Activated CD4-positive, CD25-positive, alpha-beta regulatory T cell treated with anti-CD3 and anti-CD28 coated beads, Interleukin-2, amount 50 U/mL, for 24 hours (primary cell): ENCODE measurements around the gene GSAP.
"Not testable (repeated sequence)": the region's sequence is repeated elsewhere in the genome, so short reads cannot be mapped to it uniquely, and the experiment has no call there.

Experiments used
- ATAC-seq, 2 donors: fragments of 150-1000 bp; cut with Tn5 transposase; one replicate each; pipeline ENCODE4 v1.10.0; 2021; ENCODE audit warnings: mild to moderate bottlenecking in 1 of 2, moderate library complexity in 1 of 2

The GSAP gene

GRCh38 chr7:77353911-77354310 lies 62.2 kb downstream of the GSAP start:
- no peak for ATAC-seq

- no peak for ATAC-seq
These were observed 62.8 kb downstream of the GSAP start for GRCh38 chr7:77353407-77353721.

- ATAC-seq, result peak; percentile 8 to 30
These were observed 63.3 kb downstream of the GSAP start for GRCh38 chr7:77352665-77353406.

- peak; percentile 69 to 80 for ATAC-seq
These were observed 64.6 kb downstream of the GSAP start for GRCh38 chr7:77351539-77352004.

GRCh38 chr7:77349141-77349540 lies 67.0 kb downstream of the GSAP start:
- no peak for ATAC-seq

GRCh38 chr7:77348371-77348813 lies 67.8 kb downstream of the GSAP start:
- ATAC-seq, result no peak

- no peak for ATAC-seq
These were observed 69.7 kb downstream of the GSAP start for GRCh38 chr7:77346441-77346840.

GRCh38 chr7:77345426-77345825 lies 70.7 kb downstream of the GSAP start:
- not testable (repeated sequence) for ATAC-seq

- no peak for ATAC-seq
These were observed 76.4 kb downstream of the GSAP start for GRCh38 chr7:77339726-77340125.

- no peak for ATAC-seq
These were observed 77.1 kb downstream of the GSAP start for GRCh38 chr7:77338883-77339629.

GRCh38 chr7:77338260-77338659 lies 77.9 kb downstream of the GSAP start:
- ATAC-seq, result no peak

- ATAC-seq, result no peak
These were observed 78.6 kb downstream of the GSAP start for GRCh38 chr7:77337456-77337990.

- no peak for ATAC-seq
These were observed 80.6 kb downstream of the GSAP start for GRCh38 chr7:77335581-77335980.

- ATAC-seq, result not testable (repeated sequence)
These were observed 82.1 kb downstream of the GSAP start for GRCh38 chr7:77334039-77334438.

- ATAC-seq, result peak; percentile 55 to 58
These were observed 84.0 kb downstream of the GSAP start for GRCh38 chr7:77331938-77332695.

GRCh38 chr7:77330169-77330882 lies 85.8 kb downstream of the GSAP start:
- peak in 1 of 2 donors; percentile 51 for ATAC-seq

GRCh38 chr7:77329466-77330168 lies 86.5 kb downstream of the GSAP start:
- ATAC-seq, result peak in 1 of 2 donors; percentile 44

- ATAC-seq, result no peak
These were observed 87.5 kb downstream of the GSAP start for GRCh38 chr7:77328669-77329068.

- no peak for ATAC-seq
These were observed 88.1 kb downstream of the GSAP start for GRCh38 chr7:77327932-77328628.

- no peak for ATAC-seq
These were observed 88.8 kb downstream of the GSAP start for GRCh38 chr7:77327067-77327931.
